Esophagus (tissue), 2 donors: Measurements from ENCODE around the gene ANK2. TPM values are rescaled to one million over a fixed set of nuclear protein-coding genes. Genes with fewer than 3 reads are reported as not detected.

Experiments used
- H3K27ac ChIP-seq, 2 donors: one replicate each; pipeline ENCODE4 v1.5.1; 2013; ENCODE audit warnings: low read depth in 2 of 2, mild to moderate bottlenecking in 2 of 2, inconsistent platforms in 1 of 2, low read length in 1 of 2, moderate library complexity in 1 of 2
- H3K27me3 ChIP-seq, 2 donors: one replicate each; pipeline ENCODE4 v1.6.1; 2013; ENCODE audit warnings: low read length in 2 of 2, control low read depth in 1 of 2, mild to moderate bottlenecking in 1 of 2; ENCODE audit not compliant: insufficient read depth in 2 of 2, control insufficient read depth in 1 of 2
- H3K36me3 ChIP-seq, 2 donors: one replicate each; pipeline ENCODE4 v1.6.1; 2013; ENCODE audit warnings: low read length in 1 of 2; ENCODE audit not compliant: control insufficient read depth in 2 of 2, insufficient read depth in 2 of 2
- H3K4me1 ChIP-seq, 2 donors: one replicate each; pipeline ENCODE4 v1.6.1; 2013; ENCODE audit warnings: low read length in 1 of 2; ENCODE audit not compliant: control insufficient read depth in 2 of 2, insufficient read depth in 2 of 2
- H3K4me3 ChIP-seq, 2 donors: one replicate each; pipeline ENCODE4 v1.5.1; 2013; ENCODE audit warnings: low read length in 2 of 2, mild to moderate bottlenecking in 2 of 2, low read depth in 1 of 2, moderate library complexity in 1 of 2
- H3K9me3 ChIP-seq, 2 donors: one replicate each; pipeline ENCODE4 v1.6.1; 2013; ENCODE audit warnings: mild to moderate bottlenecking in 2 of 2, low read depth in 1 of 2, low read length in 1 of 2, moderate library complexity in 1 of 2; ENCODE audit not compliant: control insufficient read depth in 2 of 2, insufficient read depth in 1 of 2
- WGBS, 2 donors: extraction: QIAGEN DNeasy Blood & Tissue Kit; methylation state at CpG; one replicate each; pipeline ENCODE4 v1.1.7; 2013; 5-methylcytosine and 5-hydroxymethylcytosine counted together
- polyA plus RNA-seq, 2 donors: library from polyadenylated mRNA; stranded (reverse); fragments of 200-250 nt; gene quantifications; one replicate each; pipeline ENCODE4 v1.2.3, GENCODE V29; 2013
- donor health status: healthy with polysubstance abuse.
- donor health status: Bipolar disorder and iron deficiency.

Gene ANK2
- polyA plus RNA-seq, 2 donors = 0.51 to 1.4 TPM

GRCh38 chr4:113012786-113013185, 36.7 kb upstream of the ANK2 start:
- WGBS, 2 donors = 67 to 74% methylated on average over 4 of the region's 4 CpGs
- Histone ChIP-seq H3K9me3 (no peaks in the 10 kb centered on the region), H3K27ac (no peak overlapping the region), H3K4me3 (no peak overlapping the region), H3K27me3 (no peaks in the 10 kb centered on the region), H3K36me3 (no peaks in the 10 kb centered on the region), H3K4me1 (no peaks in the 10 kb centered on the region)

DNA sequence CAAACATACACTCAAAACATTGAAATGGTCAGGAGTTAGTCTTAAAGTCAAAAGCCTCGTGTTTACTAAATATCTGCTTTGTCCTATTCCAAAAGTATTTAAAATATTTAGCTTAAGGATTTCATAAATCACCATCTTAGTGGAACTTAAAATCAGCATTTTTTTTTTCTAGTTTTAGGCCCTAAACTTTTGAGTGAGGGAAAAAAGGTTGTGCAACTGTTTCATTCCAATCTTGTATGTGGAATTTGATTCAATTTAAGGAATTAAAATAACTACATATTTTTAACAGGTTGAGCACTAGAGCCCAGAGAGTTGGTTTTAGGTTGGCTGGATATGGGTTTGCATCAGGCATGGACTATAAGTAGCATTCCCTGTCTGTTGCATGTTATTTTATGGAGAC, 35.7 kb upstream of the ANK2 start:
- no peaks in the 10 kb centered on the region for H3K9me3 ChIP-seq
- H3K27me3 ChIP-seq = no peaks in the 10 kb centered on the region
- no peaks in the 10 kb centered on the region for H3K36me3 ChIP-seq
- no peak overlapping the region for H3K4me3 ChIP-seq
- H3K27ac ChIP-seq = no peak overlapping the region
- H3K4me1 ChIP-seq = no peaks in the 10 kb centered on the region
- 53 to 56% methylated on average over 1 of the region's 1 CpG for WGBS, 2 donors

GRCh38 chr4:113016377-113016776, 33.1 kb upstream of the ANK2 start:
- no peaks in the 10 kb centered on the region for H3K27me3 ChIP-seq
- no peak overlapping the region for H3K27ac ChIP-seq
- no peaks in the 10 kb centered on the region for H3K36me3 ChIP-seq
- no peak overlapping the region for H3K4me3 ChIP-seq
- H3K9me3 ChIP-seq = no peaks in the 10 kb centered on the region
- H3K4me1 ChIP-seq = no peaks in the 10 kb centered on the region
- WGBS, 2 donors = 91 to 92% methylated on average over 1 of the region's 1 CpG

- no peaks in the 10 kb centered on the region for H3K36me3 ChIP-seq
- 23 to 48% methylated on average over 1 of the region's 1 CpG for WGBS, 2 donors
- H3K4me3 ChIP-seq = no peak overlapping the region
- H3K27ac ChIP-seq = no peak overlapping the region
- H3K27me3 ChIP-seq = no peaks in the 10 kb centered on the region
- H3K4me1 ChIP-seq = no peaks in the 10 kb centered on the region
- H3K9me3 ChIP-seq = no peaks in the 10 kb centered on the region
Measured at GRCh38 chr4:113020966-113021365, 28.5 kb upstream of the ANK2 start.

GRCh38 chr4:113024388-113024787, 25.1 kb upstream of the ANK2 start:
- H3K9me3 ChIP-seq = no peaks in the 10 kb centered on the region
- H3K27ac ChIP-seq = no peak overlapping the region
- no peak overlapping the region for H3K4me3 ChIP-seq
- 93 to 95% methylated on average over 1 of the region's 1 CpG for WGBS, 2 donors
- H3K4me1 ChIP-seq = no peaks in the 10 kb centered on the region
- H3K27me3 ChIP-seq = no peaks in the 10 kb centered on the region
- H3K36me3 ChIP-seq = no peaks in the 10 kb centered on the region

DNA sequence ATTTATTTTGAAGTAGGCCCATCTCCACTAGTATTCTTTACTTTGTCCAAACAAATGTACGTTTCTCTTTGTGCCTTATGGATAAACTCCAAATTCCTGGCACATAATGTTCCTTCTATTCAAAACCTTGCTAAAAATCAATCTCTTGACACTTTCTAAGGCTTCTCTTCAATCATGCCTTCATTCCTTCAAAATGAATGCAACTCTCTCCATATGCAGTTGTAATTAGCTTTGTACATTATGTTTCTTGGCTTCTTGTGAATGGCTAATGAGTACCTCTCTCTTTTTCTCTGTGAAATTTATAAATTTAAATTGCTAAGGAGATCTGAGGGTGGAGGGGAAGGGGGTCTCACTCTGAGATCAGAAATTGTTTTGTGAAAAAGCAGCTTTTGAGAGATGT, 24.0 kb upstream of the ANK2 start:
- Histone ChIP-seq H3K9me3 (no peaks in the 10 kb centered on the region), H3K4me1 (no peaks in the 10 kb centered on the region), H3K4me3 (no peak overlapping the region), H3K27ac (no peak overlapping the region), H3K27me3 (no peaks in the 10 kb centered on the region), H3K36me3 (no peaks in the 10 kb centered on the region)
- WGBS, 2 donors = 62 to 64% methylated on average over 1 of the region's 1 CpG

DNA sequence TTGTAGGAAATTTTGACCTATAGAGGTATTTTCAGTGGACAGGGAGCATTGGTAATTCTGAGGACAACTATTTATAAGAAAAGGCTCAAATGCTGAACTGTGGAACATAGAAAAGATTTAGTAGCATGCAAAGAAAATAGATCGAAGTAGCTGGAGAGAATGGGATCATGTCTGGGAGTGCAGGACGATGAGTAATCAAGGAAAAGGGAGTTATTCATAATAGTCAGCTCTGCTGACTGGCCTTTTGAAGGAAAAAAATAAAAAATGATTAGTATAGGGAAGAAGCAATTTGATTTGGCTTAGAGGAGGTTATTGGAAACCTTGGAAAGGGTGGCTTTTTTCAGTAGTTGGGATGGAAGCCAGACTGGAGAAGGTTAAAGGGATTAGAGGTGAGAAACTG, 22.9 kb upstream of the ANK2 start:
- Histone ChIP-seq H3K9me3 (no peaks in the 10 kb centered on the region), H3K36me3 (no peaks in the 10 kb centered on the region), H3K4me3 (no peak overlapping the region), H3K27me3 (no peaks in the 10 kb centered on the region), H3K4me1 (no peaks in the 10 kb centered on the region), H3K27ac (no peak overlapping the region)
- 72 to 75% methylated on average over 2 of the region's 2 CpGs for WGBS, 2 donors

DNA sequence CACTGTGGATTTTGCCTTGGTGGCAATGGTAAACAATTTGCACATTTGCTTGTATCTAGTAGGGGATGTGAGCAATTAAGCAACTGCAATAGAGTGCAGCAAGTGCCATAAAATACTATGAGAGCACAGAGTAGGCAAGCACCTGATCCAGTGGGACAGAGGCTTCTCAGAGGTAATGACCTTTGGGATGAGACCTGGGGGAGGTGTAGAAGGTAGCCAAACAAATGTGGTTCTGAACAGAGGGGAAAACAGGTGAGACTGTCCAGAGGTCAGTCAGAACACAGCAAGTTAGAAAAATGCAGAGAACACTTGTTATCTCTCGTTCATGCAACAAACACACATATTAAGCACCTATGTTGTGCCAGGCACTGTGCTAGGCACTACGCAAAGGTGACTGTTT, 21.4 kb upstream of the ANK2 start:
- Histone ChIP-seq H3K36me3 (no peaks in the 10 kb centered on the region), H3K4me3 (no peak overlapping the region), H3K9me3 (no peaks in the 10 kb centered on the region), H3K27ac (no peak overlapping the region), H3K4me1 (no peaks in the 10 kb centered on the region), H3K27me3 (no peaks in the 10 kb centered on the region)
- 83 to 89% methylated on average over 2 of the region's 2 CpGs for WGBS, 2 donors

- WGBS, 2 donors = 36 to 42% methylated on average over 1 of the region's 1 CpG
- Histone ChIP-seq H3K27me3 (no peaks in the 10 kb centered on the region), H3K4me3 (no peak overlapping the region), H3K9me3 (no peaks in the 10 kb centered on the region), H3K4me1 (no peaks in the 10 kb centered on the region), H3K27ac (no peak overlapping the region), H3K36me3 (no peaks in the 10 kb centered on the region)
Measured at GRCh38 chr4:113031212-113031611, 18.2 kb upstream of the ANK2 start.

DNA sequence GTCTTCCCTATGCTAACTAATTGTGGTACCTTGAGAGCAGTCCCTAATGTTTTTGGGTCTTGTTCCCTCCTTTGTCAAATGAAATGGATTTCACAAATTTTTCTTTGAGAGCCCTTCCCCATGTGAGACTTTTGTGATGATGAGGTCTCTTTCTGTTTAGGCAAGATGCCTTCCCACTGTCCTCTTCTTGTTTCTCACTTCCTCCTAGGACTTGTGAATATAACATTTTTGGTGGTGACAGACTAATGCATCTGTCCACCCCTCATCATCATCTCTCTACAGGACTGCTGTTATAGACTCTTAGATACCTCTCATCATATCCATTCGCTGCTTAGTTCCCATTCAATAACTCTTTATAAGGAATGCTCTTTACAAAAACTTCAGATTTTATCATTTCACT, 8.7 kb upstream of the ANK2 start:
- 81 to 87% methylated on average over 1 of the region's 1 CpG for WGBS, 2 donors

More for the DNA sequence above, 8.7 kb upstream of the ANK2 start:
- no peaks in the 10 kb centered on the region for H3K9me3 ChIP-seq
- H3K27ac ChIP-seq = no peak overlapping the region
- no peaks in the 10 kb centered on the region for H3K36me3 ChIP-seq
- H3K4me1 ChIP-seq = no peaks in the 10 kb centered on the region
- no peaks in the 10 kb centered on the region for H3K27me3 ChIP-seq
- no peak overlapping the region for H3K4me3 ChIP-seq
